Esophagus muscularis mucosa (tissue), 3 donors: ENCODE data around the gene DAB1.

Experiments
- EP300 ChIP-seq: sonication (generic); formaldehyde crosslinking; IDR thresholded peaks from one replicate; pipeline ENCODE4 v1.6.1; 2017; ENCODE audit warnings: antibody characterized with exemption
- TF ChIP-seq, protein P1 (sequence below), 3 experiments: fragments of 200-600 bp in 2 of 3; fragments of 450-650 bp in 1 of 3; sonication (generic) in 2 of 3; IDR thresholded peaks; one replicate each; pipeline ENCODE4 v1.5.1; 2017 to 2019; ENCODE audit warnings: antibody characterized with exemption in 3 of 3, mild to moderate bottlenecking in 2 of 3, moderate library complexity in 1 of 3

DNA sequence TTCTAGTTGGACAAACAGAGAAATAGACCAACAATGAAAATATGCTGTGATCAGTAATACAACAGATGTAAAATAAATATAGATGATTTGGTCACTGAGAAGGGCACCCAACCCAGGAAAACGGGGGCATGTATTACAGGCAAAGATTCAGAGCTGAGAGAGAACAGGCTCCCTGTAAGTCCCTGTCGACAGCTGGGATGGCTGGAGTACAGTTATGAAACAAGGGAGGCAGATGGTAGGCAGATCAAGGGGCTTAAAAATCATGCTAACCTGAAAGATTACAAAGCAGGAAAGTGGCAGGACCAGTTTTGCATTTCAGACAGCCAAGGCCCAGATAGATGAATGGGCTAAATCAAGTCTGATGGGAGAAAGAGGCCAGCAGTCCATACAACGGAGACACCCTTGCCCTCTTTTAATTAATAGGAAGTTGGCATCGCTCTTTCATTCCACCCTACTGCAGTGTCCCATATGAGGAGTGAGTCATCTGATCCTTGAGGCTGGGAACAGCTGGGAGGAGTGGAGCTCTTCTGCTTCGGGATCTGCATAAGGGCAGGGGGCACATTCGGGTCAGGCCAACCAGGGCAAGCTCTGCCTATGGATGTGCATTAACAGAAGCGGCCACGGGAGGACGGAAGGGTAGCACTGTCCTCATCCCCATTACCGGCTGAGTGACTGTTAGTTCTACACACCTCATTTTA, 171.1 kb downstream of the DAB1 start:
- no peak for TF ChIP-seq EP300
- TF ChIP-seq, protein P1, sequence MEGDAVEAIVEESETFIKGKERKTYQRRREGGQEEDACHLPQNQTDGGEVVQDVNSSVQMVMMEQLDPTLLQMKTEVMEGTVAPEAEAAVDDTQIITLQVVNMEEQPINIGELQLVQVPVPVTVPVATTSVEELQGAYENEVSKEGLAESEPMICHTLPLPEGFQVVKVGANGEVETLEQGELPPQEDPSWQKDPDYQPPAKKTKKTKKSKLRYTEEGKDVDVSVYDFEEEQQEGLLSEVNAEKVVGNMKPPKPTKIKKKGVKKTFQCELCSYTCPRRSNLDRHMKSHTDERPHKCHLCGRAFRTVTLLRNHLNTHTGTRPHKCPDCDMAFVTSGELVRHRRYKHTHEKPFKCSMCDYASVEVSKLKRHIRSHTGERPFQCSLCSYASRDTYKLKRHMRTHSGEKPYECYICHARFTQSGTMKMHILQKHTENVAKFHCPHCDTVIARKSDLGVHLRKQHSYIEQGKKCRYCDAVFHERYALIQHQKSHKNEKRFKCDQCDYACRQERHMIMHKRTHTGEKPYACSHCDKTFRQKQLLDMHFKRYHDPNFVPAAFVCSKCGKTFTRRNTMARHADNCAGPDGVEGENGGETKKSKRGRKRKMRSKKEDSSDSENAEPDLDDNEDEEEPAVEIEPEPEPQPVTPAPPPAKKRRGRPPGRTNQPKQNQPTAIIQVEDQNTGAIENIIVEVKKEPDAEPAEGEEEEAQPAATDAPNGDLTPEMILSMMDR (IDR thresholded peaks at IDR 0.05), result no peak
